AG04450 (cell line): Measurements from ENCODE around the gene ATP8B2. TPM values are rescaled to one million over a fixed set of nuclear protein-coding genes. Genes with fewer than 3 reads are reported as not detected.
"Not testable (repeated sequence)": the region's sequence is repeated elsewhere in the genome, so short reads cannot be mapped to it uniquely, and the experiment has no call there.

Experiments used
- CTCF ChIA-PET: fragments of 300-600, 350-600 bp; formaldehyde crosslinking; extraction: SDS; loops from one replicate; lab custom pipeline; 2022; ENCODE audit warnings: antibody characterized with exemption, inconsistent platforms; lab: Charles Lee
- POLR2A ChIA-PET: fragments of 350-600 bp; formaldehyde crosslinking; extraction: SDS; loops from one replicate; lab custom pipeline; 2021; ENCODE audit warnings: antibody characterized with exemption, inconsistent platforms; lab: Yijun Ruan, JAX
- DNase-seq: peaks from one replicate; pipeline ENCODE4 v3.0.0-alpha.2; 2011; ENCODE audit warnings: low read depth, low spot score
- H3K27ac ChIP-seq: one replicate; pipeline ENCODE4 v1.5.1; 2012; ENCODE audit warnings: low read depth, low read length, control low read depth
- H3K27me3 ChIP-seq: one replicate; pipeline ENCODE4 v1.6.0; 2012; ENCODE audit warnings: low read length; ENCODE audit not compliant: control insufficient read depth, insufficient read depth
- H3K4me3 ChIP-seq: 2 replicates; pipeline ENCODE4 v1.5.1; 2011; ENCODE audit warnings: mild to moderate bottlenecking, low read depth, low read length, control low read depth
- H3K9me3 ChIP-seq: 2 replicates; pipeline ENCODE4 v1.5.1; 2012; ENCODE audit warnings: low read length; ENCODE audit not compliant: control insufficient read depth, insufficient read depth
- CTCF ChIP-seq: IDR thresholded peaks from 2 replicates; pipeline ENCODE4 v1.5.1; 2011; ENCODE audit warnings: low read depth, low read length, control low read depth, inconsistent platforms
- polyA plus RNA-seq: library from polyadenylated mRNA; depleted of rRNA; stranded (reverse); fragments of >200 nt; gene quantifications from 2 replicates; pipeline ENCODE4 v1.2.3, GENCODE V29; 2011

Gene ATP8B2
- polyA plus RNA-seq, 1 experiment: 42.5 TPM

- no peak for TF ChIP-seq CTCF
- no peak for DNase-seq
- ChIA-PET POLR2A (no interaction called here), CTCF (no interaction called here)
- Histone ChIP-seq H3K4me3 (no peak overlapping the region), H3K27ac (no peak overlapping the region), H3K27me3 (no peaks in the 10 kb centered on the region), H3K9me3 (no peaks in the 10 kb centered on the region; the same call in 1 of the 2 replicates)
Measured at GRCh38 chr1:154371436-154371835, 46.1 kb downstream of the ATP8B2 start.

GRCh38 chr1:154373777-154374357 lies 48.5 kb downstream of the ATP8B2 start:
- POLR2A ChIA-PET, DNase-seq, H3K27me3 ChIP-seq, H3K4me3 ChIP-seq, H3K9me3 ChIP-seq, H3K27ac ChIP-seq: not testable (repeated sequence)
- CTCF ChIA-PET: interaction anchor here (2.3 kb wide), 1 partner anchor 39 kb away, joined by 10 read pairs; no protein-coding TSS in a partner anchor

GRCh38 chr1:154379301-154379700 lies 54.0 kb downstream of the ATP8B2 start:
- Histone ChIP-seq H3K27ac (no peak overlapping the region), H3K9me3 (peaks cover 12% of the 10 kb centered on the region; the same call in 1 of the 2 replicates), H3K4me3 (no peak overlapping the region), H3K27me3 (peaks cover 9% of the 10 kb centered on the region)
- POLR2A ChIA-PET: no interaction called here
- no peak for TF ChIP-seq CTCF
- DNase-seq: no peak
- CTCF ChIA-PET: no interaction called here

GRCh38 chr1:154384650-154385489 lies 59.5 kb downstream of the ATP8B2 start:
- ChIA-PET POLR2A (no interaction called here), CTCF (no interaction called here)
- DNase-seq: no peak
- no peak overlapping the region for H3K27ac ChIP-seq
- no peak for TF ChIP-seq CTCF
- H3K9me3 ChIP-seq: peaks cover 4% of the 10 kb centered on the region; the same call in 1 of the 2 replicates
- H3K27me3 ChIP-seq: peaks cover 10% of the 10 kb centered on the region
- no peak overlapping the region for H3K4me3 ChIP-seq

GRCh38 chr1:154386643-154387352 lies 61.5 kb downstream of the ATP8B2 start:
- ChIA-PET POLR2A (no interaction called here), CTCF (no interaction called here)
- Histone ChIP-seq H3K27me3 (peaks cover 6% of the 10 kb centered on the region), H3K9me3 (no peaks in the 10 kb centered on the region), H3K27ac (no peak overlapping the region), H3K4me3 (no peak overlapping the region)
- TF ChIP-seq CTCF: no peak
- no peak for DNase-seq
